ENCODE data around the gene NOL11. TPM values are rescaled to one million over a fixed set of nuclear protein-coding genes. Genes with fewer than 3 reads are reported as not detected.

NOL11 gene
- total RNA-seq, 4 donors from 2014 or later = 31.8 to 68.7 (median 43.4) TPM

GRCh38 chr17:67707442-67707841 is 10.3 kb upstream of the NOL11 start:
- intact Hi-C loops (cut with DNase I; ENCODE audit: low total_unique reads) = no loop called here
- Histone ChIP-seq H3K36me3 (no peaks in the 10 kb centered on the region), H3K4me1 (no peaks in the 10 kb centered on the region), H3K9me3 (no peaks in the 10 kb centered on the region), H3K27me3 (no peaks in the 10 kb centered on the region), H3K4me3 (no peak overlapping the region), H3K27ac (no peak overlapping the region)
- TF ChIP-seq POLR2A (IDR thresholded peaks at IDR 0.05) (no peak), CTCF (IDR thresholded peaks at IDR 0.05) (no peak)
- DNase-seq = no peak

- no peak for DNase-seq
- no peak for TF ChIP-seq CTCF (IDR thresholded peaks at IDR 0.05)
- TF ChIP-seq POLR2A (IDR thresholded peaks at IDR 0.05) = no peak
- Histone ChIP-seq H3K9me3 (no peaks in the 10 kb centered on the region), H3K36me3 (no peaks in the 10 kb centered on the region), H3K27me3 (no peaks in the 10 kb centered on the region), H3K27ac (no peak overlapping the region), H3K4me3 (no peak overlapping the region), H3K4me1 (no peaks in the 10 kb centered on the region)
- intact Hi-C loops (cut with DNase I; ENCODE audit: low total_unique reads) = no loop called here
Measured at GRCh38 chr17:67708378-67708777, 9.4 kb upstream of the NOL11 start.

- H3K27ac ChIP-seq = no peak overlapping the region
- H3K4me3 ChIP-seq = no peak overlapping the region
- H3K27me3 ChIP-seq = no peaks in the 10 kb centered on the region
- no peak for DNase-seq
- H3K4me1 ChIP-seq = no peaks in the 10 kb centered on the region
- H3K9me3 ChIP-seq = no peaks in the 10 kb centered on the region
- intact Hi-C loops (cut with DNase I; ENCODE audit: low total_unique reads) = loop anchor here (10.0 kb wide), 1 partner anchor 113 kb away; the partner anchor contains the start of gene BPTF
- TF ChIP-seq POLR2A (IDR thresholded peaks at IDR 0.05) (no peak), CTCF (IDR thresholded peaks at IDR 0.05) (no peak)
- no peaks in the 10 kb centered on the region for H3K36me3 ChIP-seq
Measured at GRCh38 chr17:67711916-67712315, 5.8 kb upstream of the NOL11 start.

GRCh38 chr17:67712375-67712774 is 5.4 kb upstream of the NOL11 start:
- no peak overlapping the region for H3K4me3 ChIP-seq
- H3K4me1 ChIP-seq = no peaks in the 10 kb centered on the region
- no peaks in the 10 kb centered on the region for H3K9me3 ChIP-seq
- TF ChIP-seq CTCF (IDR thresholded peaks at IDR 0.05) = no peak
- TF ChIP-seq POLR2A (IDR thresholded peaks at IDR 0.05) = no peak
- no peaks in the 10 kb centered on the region for H3K36me3 ChIP-seq
- H3K27me3 ChIP-seq = no peaks in the 10 kb centered on the region
- no peak for DNase-seq
- H3K27ac ChIP-seq = no peak overlapping the region
- intact Hi-C loops (cut with DNase I; ENCODE audit: low total_unique reads) = loop anchor here (10.0 kb wide), 1 partner anchor 112 kb away; the partner anchor contains the start of gene BPTF

- intact Hi-C loops (cut with DNase I; ENCODE audit: low total_unique reads) = loop anchor here (10.0 kb wide), 1 partner anchor 112 kb away; the partner anchor contains the start of gene BPTF
- H3K27ac ChIP-seq = no peak overlapping the region
- no peaks in the 10 kb centered on the region for H3K9me3 ChIP-seq
- no peak overlapping the region for H3K4me3 ChIP-seq
- H3K36me3 ChIP-seq = no peaks in the 10 kb centered on the region
- no peaks in the 10 kb centered on the region for H3K4me1 ChIP-seq
- DNase-seq = no peak
- TF ChIP-seq CTCF (IDR thresholded peaks at IDR 0.05) (no peak), POLR2A (IDR thresholded peaks at IDR 0.05) (no peak)
- H3K27me3 ChIP-seq = no peaks in the 10 kb centered on the region
Measured at GRCh38 chr17:67713169-67713568, 4.6 kb upstream of the NOL11 start.
